ENCODE results near the gene LARP7. TPM values are rescaled to one million over a fixed set of nuclear protein-coding genes. Genes with fewer than 3 reads are reported as not detected.
"Not testable (repeated sequence)": the region's sequence is repeated elsewhere in the genome, so short reads cannot be mapped to it uniquely, and the experiment has no call there.

The LARP7 gene
- total RNA-seq (2014; rRNA removed; shearing (Covaris generic); ENCODE audit: low replicate concordance) = 14.2 and 27.2 TPM in 2 replicates

DNA sequence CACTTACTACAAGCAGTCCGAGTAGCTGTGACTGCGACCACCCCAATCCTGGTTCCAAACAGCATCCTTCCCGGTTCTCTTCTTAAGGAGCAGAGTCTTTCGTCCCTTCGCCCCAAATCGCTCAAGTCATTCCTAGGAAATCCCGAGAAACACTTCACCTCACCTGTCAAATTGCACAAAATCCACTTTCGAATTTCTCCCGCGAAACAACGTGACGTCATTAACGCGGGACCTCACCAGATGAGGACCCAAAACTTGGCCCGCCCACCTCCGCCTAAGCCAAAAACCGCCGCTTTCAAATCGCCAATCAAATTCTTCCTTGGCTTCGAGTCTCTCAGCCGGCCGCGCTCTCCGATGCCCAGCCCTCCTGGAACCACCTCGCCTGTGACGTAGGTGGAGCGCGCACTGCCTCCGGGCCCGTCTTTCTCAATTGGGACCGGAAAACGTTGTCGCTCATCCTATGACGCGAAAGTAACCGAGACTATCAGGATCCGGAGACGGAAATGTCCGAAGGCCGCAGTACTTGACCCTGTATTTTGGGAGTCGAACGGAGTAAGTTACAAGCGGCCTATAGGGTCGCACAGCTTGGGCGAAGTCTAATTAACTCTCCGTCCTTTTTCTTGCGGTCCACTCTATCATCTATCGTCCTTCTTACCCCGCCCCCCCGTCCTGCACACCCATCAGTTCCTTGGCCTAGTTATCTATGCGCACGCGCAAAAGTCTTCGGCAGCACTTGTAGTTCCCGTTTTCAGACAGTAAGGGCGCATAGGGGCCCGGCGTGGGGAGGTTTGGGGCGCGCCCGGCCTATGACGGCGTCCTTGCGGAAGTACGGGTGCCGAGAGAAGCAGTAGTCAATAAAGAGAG is at the start of gene LARP7, which contains the start of gene ZGRF1:
Gene LARP7, plus strand, starts transcription at position 456 of the 864 bp plus-strand sequence. CDS start 7,527 bp downstream, outside the sequence.
Gene ZGRF1, minus strand, starts transcription at position 222 of the 864 bp plus-strand sequence. CDS start 3,733 bp downstream, outside the sequence.
- in situ Hi-C loops (cut with HindIII; ENCODE audit: low pct_unique_long_range_greater_than_20kb, low sequenced_read_pairs) = no loop called here
- peak; percentile 98 for DNase-seq (ENCODE audit: low read depth)

DNA sequence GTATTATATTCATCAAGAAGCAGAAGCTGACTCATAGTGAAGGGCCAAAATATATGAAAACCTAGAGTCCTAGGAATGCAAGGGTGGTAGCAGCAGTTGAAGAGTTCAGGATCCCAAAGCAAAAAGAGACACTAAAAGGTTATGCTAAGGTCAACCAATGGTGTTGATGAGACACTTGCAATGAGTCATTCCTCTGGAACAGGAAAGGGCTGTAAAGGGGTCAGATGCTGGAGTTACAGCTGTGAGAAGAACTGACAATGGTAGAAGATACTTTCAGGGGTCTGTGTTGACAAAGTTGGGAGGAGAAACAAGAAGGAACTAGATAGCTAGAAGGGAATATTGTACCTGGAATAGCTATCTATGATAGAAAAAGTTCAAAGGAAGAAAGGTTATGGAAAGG is 47.7 kb upstream of the LARP7 start:
- in situ Hi-C loops (cut with HindIII; ENCODE audit: low pct_unique_long_range_greater_than_20kb, low sequenced_read_pairs) = no loop called here
- DNase-seq (ENCODE audit: low read depth) = peak; percentile 41

DNA sequence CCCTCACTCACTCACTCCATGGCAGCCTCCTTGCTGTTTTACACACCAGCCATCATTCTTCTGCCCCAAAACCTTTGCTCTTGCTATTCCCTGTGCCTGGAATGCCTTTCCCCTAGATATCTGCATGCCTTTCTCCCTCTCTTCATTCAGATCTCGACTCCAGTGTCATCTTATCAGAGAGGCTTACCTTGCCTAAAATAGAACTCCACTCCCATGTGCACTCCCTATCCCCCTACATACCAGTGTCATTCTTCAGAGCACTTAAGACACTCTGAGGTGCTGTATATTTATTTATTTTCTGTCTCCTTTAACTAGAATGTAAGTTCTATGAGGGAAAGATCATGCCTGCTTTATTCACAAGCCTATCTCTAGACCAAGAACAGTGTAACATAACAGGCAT is 45.4 kb upstream of the LARP7 start:
- DNase-seq (ENCODE audit: low read depth) = no peak
- in situ Hi-C loops (cut with HindIII; ENCODE audit: low pct_unique_long_range_greater_than_20kb, low sequenced_read_pairs) = no loop called here

DNA sequence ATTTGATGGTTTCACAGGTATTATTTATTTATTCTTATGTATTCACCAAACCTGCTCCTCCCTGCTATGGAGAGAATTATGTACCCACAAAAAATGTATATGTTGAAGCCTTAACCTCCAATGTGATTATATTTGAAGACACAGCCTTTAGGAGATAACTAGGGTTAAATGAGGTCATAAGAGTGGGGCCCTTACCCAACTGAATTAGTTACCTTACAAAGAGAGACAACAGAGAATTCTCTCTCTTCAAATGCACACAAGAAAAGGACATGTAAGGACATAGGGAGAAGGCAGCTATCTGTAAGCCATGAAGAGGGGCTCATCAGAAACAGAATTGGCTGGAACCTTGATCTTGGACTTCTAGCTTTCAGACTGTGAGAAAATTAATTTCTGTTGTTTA is 44.2 kb upstream of the LARP7 start:
- in situ Hi-C loops (cut with HindIII; ENCODE audit: low pct_unique_long_range_greater_than_20kb, low sequenced_read_pairs) = no loop called here
- DNase-seq (ENCODE audit: low read depth) = no peak

DNA sequence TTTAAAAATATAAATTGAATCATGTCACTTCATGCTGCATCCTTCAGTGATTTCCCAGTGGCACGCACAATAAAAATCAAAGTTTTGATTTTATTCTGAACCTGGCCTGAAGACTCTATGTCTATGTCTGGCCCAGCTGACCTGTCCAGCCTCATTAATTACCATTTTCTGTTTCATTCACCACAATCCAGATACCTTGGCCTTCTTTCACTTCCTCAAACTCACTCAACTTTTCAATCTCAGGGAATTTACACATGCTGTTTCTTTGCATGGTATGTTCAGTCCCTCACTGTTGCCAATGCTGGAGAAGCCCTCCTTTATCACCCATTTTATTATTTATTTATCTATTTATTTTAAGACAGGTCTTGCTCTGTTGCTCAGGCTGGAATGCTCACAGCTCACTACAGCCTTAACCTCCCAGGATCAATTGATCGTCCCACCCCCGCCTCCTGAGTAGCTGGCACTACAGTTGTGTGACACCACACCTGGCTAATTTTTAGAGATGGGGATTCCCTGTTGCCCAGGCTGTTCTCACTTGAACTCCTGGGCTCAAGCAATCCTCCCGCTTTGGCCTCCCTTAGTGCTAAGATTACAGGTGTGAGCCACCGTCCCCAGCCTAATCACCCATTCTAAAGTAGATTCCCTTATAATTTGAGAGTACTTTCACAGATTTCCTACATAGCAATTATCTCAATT is 43.4 kb upstream of the LARP7 start:
- DNase-seq (ENCODE audit: low read depth) = no peak
- in situ Hi-C loops (cut with HindIII; ENCODE audit: low pct_unique_long_range_greater_than_20kb, low sequenced_read_pairs) = no loop called here

DNA sequence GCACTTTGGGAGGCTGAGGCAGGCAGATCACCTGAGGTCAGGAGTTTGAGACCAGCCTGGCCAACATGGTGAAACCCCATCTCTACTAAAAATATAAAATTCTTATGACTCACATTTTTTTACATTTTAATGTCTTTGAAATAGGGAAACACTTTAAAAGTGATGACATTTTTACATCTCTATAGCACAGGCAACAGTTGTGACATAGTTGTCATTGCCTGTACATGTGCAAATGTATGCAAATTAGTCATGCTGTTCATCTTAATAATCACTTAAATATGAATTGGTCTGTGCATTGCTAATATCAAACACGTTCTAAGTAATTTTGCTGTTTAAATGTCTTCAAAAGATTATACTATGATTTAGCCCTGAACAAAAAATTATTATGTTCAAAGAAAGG is 42.0 kb upstream of the LARP7 start:
- no peak for DNase-seq (ENCODE audit: low read depth)
- in situ Hi-C loops (cut with HindIII; ENCODE audit: low pct_unique_long_range_greater_than_20kb, low sequenced_read_pairs) = no loop called here

DNA sequence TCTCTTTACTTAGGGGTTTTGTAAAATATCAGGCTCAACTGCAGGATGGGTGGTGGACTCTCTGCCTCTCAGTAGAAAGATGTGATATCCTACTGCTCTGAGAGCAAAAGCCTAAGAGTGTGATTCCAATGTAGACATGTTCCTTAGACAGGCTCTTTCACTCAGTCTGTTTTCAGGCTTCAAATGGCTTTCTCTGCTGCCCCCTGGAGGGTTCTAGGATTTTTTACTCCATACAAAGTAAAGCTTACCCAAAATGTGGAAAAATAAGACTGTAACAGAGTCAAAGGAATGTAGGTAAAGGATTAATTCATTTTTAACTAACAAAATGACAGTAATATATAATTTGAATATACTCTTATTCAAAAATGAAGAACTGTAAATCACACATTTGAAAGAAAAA is 32.4 kb upstream of the LARP7 start:
- DNase-seq (ENCODE audit: low read depth) = peak; percentile 37
- in situ Hi-C loops (cut with HindIII; ENCODE audit: low pct_unique_long_range_greater_than_20kb, low sequenced_read_pairs) = no loop called here

DNA sequence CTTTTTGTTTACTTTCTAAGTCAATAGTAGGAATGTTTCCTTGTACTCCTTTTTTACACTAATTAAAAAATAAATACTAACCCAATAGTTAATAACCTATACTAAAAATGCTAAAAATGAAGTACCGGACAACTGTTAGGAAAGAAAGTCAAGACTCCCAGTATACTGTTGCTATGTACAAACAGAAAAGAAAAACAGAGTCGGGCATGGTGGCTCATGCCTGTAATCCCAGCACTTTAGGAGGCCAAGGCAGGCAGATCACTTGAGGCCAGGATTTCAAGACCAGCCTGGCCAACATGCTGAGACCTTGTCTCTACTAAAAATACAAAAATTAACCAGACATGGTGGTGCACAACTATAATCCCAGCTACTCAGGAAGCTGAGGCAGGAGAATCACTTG is 24.1 kb upstream of the LARP7 start:
- in situ Hi-C loops (cut with HindIII; ENCODE audit: low pct_unique_long_range_greater_than_20kb, low sequenced_read_pairs); DNase-seq (ENCODE audit: low read depth): not testable (repeated sequence)

DNA sequence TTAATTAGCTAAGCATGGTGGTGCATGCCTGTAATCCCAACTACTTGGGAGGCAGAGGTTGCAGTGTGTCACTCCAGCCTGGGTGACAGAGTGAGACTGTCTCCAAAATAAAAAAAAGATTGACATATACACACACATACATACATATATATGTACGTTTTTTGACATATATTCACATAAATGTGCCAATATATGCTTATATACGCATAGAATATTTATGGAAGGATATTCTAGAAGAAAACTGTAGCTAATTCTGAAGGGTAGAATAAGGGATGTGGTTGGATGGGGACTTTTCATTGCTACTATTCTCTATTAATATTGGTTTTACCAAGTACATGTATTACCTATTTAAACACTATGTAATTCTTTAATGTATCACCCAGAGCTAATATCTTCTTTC is 20.0 kb upstream of the LARP7 start:
- in situ Hi-C loops (cut with HindIII; ENCODE audit: low pct_unique_long_range_greater_than_20kb, low sequenced_read_pairs) = no loop called here
- no peak for DNase-seq (ENCODE audit: low read depth)

DNA sequence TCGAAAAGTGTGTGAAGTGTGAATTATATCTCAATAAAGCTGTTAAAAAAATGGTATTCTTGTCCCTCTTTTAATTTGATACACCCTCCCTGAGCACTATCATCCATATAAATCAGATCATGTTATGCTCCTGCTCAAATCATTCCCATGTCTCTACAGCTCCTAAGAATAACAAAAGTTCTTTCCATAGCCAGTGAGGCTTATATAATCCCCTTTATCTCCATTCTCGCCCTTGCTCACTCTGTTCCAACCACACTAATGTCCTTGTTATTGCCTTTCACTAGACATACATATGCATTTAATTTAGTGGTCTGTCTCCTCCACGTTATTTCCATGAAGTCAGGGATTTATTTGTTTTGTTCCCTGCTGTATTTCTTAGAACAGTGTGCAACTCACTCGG is 10.7 kb upstream of the LARP7 start:
- in situ Hi-C loops (cut with HindIII; ENCODE audit: low pct_unique_long_range_greater_than_20kb, low sequenced_read_pairs) = no loop called here
- DNase-seq (ENCODE audit: low read depth) = no peak

DNA sequence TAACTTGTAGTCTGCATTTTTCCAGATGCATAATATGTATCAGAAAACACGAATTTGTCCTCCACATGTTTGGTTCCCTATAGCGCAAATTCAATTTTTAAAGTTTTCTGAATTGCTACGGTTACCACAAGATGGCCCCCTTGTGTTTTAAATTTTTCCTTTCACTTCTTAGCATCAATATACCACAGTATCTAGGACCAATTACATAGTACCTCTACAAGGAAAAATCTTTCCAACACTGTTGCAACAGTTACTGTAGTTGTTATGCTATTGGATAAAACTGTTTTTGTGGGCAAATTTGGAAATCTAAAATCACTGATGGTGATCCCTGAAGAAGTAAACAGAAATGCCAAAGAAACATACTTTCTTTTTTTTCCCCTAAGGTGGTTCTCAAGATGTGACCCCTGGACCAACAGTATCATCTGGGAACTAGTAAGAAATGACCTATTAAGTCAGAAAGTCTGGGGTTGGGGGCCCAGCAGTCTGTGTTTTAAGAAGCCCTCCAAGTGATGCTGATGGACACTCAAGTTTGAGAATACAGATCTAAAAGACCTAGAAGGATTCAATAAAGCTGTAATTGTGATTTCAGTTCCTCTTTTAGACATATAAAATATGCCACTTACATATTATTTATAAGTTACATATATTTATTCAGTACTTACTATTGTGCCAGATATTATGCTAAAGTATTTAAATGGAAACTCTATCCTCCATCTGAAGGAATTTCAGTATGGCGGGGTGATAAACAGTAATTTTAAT is 3.3 kb upstream of the LARP7 start:
- in situ Hi-C loops (cut with HindIII; ENCODE audit: low pct_unique_long_range_greater_than_20kb, low sequenced_read_pairs) = no loop called here
- DNase-seq (ENCODE audit: low read depth) = peak; percentile 41

DNA sequence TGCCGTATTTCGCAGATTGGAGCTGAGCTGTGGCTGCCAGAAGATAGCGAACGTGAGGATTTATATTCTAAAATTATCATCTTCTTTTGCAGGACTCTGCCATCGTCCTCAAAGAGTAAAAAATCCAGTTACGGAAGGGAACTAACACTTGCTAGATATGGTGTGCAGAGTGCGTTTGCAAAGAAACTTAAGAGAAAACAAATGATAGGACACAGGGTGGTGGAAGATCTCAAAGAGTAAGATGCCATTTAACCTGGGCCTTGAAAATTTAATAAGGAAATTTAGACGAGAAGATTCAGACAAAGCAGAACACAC is 566 bp downstream of the LARP7 start:
- in situ Hi-C loops (cut with HindIII; ENCODE audit: low pct_unique_long_range_greater_than_20kb, low sequenced_read_pairs) = no loop called here
- no peak for DNase-seq (ENCODE audit: low read depth)

DNA sequence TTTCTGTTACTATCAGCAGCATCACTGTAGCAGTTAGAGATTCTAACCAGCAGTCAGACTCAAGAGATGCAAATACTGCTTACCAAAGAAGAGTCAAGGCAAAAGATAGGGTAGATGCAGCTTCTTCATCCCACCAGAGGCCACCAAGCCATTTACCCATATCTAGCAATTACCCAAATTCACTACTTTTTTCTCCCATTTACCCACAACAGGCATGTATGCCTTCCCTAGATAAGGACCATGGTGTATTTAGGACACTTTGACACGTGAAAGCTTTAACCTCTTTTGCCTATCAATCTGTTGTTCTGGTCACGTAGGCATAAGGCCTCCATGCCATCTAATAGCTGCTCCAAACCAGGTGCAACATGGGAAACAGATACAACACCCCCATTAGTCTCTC is 5.6 kb downstream of the LARP7 start:
- in situ Hi-C loops (cut with HindIII; ENCODE audit: low pct_unique_long_range_greater_than_20kb, low sequenced_read_pairs) = no loop called here
- DNase-seq (ENCODE audit: low read depth) = no peak

DNA sequence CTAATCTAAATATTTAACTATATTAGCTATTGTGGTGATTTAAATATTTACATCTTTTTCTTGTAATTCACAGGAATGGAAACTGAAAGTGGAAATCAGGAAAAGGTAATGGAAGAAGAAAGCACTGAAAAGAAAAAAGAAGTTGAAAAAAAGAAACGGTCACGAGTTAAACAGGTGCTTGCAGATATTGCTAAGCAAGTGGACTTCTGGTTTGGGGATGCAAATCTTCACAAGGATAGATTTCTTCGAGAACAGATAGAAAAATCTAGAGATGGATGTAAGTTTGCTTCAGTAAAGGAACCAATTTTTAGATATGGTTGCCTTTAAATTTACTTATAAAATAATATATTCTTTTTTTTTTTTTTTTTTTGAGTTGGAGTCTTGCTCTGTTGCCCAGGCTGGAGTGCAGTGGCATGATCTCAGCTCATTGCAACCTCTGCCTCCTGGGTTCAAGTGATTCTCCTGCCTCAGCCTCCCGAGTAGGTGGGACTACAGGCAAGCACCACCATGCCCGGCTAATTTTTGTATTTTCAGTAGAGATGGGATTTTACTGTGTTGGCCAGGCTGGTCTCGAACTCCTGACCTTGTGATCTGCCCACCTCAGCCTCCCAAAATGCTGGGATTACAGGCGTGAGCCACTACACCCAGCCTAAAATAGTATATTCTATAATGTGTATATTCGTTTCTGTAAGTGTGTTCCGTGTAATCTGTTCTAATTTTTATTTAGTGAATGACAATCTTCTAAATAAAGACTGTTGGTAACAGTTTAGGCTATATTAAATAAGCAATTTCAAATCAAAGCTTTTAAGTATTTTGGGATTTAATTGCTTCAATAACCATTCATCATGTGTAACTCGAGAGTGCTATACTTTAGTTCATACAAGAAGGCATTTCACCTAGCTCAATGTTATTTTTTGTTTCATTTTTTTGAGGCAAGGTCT is 7.9 kb downstream of the LARP7 start:
- in situ Hi-C loops (cut with HindIII; ENCODE audit: low pct_unique_long_range_greater_than_20kb, low sequenced_read_pairs); DNase-seq (ENCODE audit: low read depth): not testable (repeated sequence)

DNA sequence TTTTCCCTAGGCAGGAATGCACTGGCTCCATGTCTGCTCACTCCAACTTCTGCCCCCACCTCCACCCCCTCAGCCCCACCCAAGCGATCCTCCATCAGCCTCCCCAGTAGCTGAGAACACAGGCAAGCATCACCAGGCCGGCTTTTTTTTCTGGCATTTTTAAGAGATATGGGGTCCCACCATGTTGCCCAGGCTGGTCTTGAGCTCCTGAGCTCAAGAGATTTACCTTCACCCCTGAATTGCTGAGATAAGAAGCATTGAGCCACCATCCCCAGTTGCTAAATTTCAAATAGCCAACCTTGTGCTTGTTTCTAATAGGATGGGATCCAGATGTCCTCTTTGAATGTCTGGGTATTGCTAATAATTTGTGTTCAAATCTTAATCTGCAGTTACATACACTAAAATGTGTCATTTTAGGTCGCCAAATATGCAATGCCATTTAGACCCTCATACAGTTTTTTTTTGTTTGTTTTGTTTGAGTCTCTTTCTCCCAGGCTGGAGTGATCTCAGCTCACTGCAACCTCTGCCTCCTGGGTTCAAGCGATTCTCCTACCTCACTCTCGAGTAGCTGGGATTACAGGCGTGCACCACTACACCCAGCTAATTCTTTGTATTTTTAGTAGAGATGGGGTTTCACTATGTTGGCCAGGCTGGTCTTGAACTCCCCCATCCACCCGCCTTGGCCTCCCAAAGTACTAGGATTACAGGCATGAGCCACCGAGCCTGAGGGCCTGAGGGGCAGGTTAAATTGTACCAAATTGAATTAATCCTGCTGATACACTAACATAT is 8.8 kb downstream of the LARP7 start:
- in situ Hi-C loops (cut with HindIII; ENCODE audit: low pct_unique_long_range_greater_than_20kb, low sequenced_read_pairs) = no loop called here
- no peak for DNase-seq (ENCODE audit: low read depth)

DNA sequence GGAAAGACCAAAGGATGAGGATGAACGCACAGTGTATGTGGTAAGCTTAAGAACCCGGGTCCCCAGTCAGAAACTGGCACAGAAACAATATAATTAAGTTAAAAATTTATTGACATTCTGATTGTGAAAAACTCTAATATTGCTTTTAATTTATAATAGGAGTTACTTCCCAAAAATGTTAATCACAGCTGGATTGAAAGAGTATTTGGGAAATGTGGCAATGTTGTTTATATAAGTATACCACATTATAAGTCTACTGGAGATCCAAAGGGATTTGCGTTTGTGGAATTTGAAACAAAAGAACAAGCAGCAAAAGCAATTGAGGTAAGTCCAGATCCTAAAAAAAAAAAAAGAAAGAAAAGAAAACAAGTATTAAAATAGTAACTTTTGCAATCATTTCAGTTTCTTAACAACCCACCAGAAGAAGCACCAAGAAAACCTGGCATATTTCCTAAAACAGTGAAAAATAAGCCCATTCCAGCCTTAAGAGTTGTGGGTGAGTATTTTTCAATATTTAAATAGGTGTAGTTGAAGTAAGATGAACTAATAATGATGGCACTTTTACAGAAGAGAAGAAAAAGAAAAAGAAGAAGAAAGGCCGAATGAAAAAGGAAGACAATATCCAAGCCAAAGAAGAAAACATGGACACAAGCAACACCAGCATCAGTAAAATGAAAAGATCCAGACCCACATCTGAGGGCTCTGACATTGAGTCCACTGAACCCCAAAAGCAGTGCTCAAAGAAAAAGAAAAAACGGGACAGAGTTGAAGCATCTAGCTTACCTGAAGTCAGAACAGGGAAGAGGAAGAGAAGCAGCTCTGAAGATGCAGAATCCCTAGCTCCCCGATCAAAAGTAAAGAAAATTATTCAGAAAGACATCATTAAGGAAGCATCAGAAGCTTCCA is 9.9 kb downstream of the LARP7 start:
- in situ Hi-C loops (cut with HindIII; ENCODE audit: low pct_unique_long_range_greater_than_20kb, low sequenced_read_pairs) = no loop called here
- no peak for DNase-seq (ENCODE audit: low read depth)

Measured in Caki2 (cell line).